ENCODE results near the gene NAA35.

NAA35 gene

GRCh38 chr9:85940832-85941621 lies at the start of gene NAA35:
TSS of gene NAA35 (plus strand) at chr9:85941146. CDS start at chr9:85942160, 1,014 bp downstream.
- Histone ChIP-seq H2AFZ (peak within 1 kb of the TSS; percentile 90), H3K9ac (peak within 1 kb of the TSS; percentile 67), H3K9me3 (ENCODE audit: control insufficient read depth, low read length) (peaks cover 2% of the 10 kb centered on the region), H3K4me3 (ENCODE audit: low read depth, low read length) (peak within 1 kb of the TSS; percentile 75), H3K27me3 (ENCODE audit: control insufficient read depth, insufficient read depth, low read length) (no peaks in the 10 kb centered on the region), H3K4me1 (peaks cover 3% of the 10 kb centered on the region), H3K36me3 (ENCODE audit: control insufficient read depth, insufficient read depth, low read length) (no peaks in the 10 kb centered on the region), H3K79me2 (no peaks in the 10 kb centered on the region), H3K4me2 (ENCODE audit: low read length) (peak within 1 kb of the TSS; percentile 79), H3K27ac (peak within 1 kb of the TSS; percentile 85)
- TF ChIP-seq CTCF (IDR thresholded peaks at IDR 0.05), result no peak

DNA sequence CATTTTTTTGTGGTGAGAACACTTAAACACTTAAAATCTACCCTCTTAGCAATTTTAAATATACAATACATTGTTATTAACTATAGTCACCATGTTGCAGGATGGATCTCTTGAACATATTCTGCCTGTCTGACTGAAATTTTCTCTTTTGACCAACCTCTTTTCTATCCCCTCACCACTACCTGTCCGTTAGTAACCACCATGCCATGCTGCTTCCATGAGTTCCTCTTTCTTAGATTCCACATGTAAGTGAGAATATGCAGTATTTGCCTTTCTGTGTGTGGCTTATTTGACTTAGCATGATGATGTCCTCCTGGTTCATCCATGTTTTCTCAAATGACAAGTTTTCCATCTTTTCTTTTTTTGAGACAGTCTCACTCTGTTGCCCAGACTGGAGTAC lies 48.5 kb upstream of the NAA35 start:
- H2AFZ ChIP-seq, result no peak overlapping the region
- no peak overlapping the region for H3K4me3 ChIP-seq (ENCODE audit: low read depth, low read length)
- no peak overlapping the region for H3K9ac ChIP-seq
- no peaks in the 10 kb centered on the region for H3K79me2 ChIP-seq
- H3K4me2 ChIP-seq (ENCODE audit: low read length), result no peak overlapping the region
- TF ChIP-seq CTCF (IDR thresholded peaks at IDR 0.05), result no peak
- no peak overlapping the region for H3K27ac ChIP-seq
- H3K27me3 ChIP-seq (ENCODE audit: control insufficient read depth, insufficient read depth, low read length), result no peaks in the 10 kb centered on the region
- H3K4me1 ChIP-seq, result no peaks in the 10 kb centered on the region
- H3K36me3 ChIP-seq (ENCODE audit: control insufficient read depth, insufficient read depth, low read length), result no peaks in the 10 kb centered on the region
- no peaks in the 10 kb centered on the region for H3K9me3 ChIP-seq (ENCODE audit: control insufficient read depth, low read length)

DNA sequence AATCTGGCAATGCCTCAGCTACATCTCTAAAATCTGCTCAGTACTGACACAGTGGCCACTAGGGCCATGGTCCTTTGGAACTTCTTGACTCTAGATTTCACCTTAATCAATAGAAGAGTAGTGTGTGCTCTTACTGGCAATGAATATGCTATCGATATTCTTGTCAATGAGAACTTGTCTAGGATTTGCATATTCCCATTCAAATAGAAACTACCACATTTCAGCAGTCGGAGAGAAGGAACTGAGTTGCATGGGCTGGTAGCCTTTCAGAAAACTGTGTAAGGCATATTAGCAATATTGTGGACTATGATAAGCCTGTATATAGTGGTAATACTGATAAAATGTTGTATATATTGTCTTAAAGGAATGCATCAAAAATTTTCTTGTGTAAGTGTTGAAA lies 45.3 kb upstream of the NAA35 start:
- no peak overlapping the region for H3K27ac ChIP-seq
- H2AFZ ChIP-seq, result no peak overlapping the region
- H3K4me2 ChIP-seq (ENCODE audit: low read length), result no peak overlapping the region
- no peaks in the 10 kb centered on the region for H3K36me3 ChIP-seq (ENCODE audit: control insufficient read depth, insufficient read depth, low read length)
- no peaks in the 10 kb centered on the region for H3K9me3 ChIP-seq (ENCODE audit: control insufficient read depth, low read length)
- TF ChIP-seq CTCF (IDR thresholded peaks at IDR 0.05), result no peak
- no peaks in the 10 kb centered on the region for H3K79me2 ChIP-seq
- H3K4me1 ChIP-seq, result no peaks in the 10 kb centered on the region
- no peaks in the 10 kb centered on the region for H3K27me3 ChIP-seq (ENCODE audit: control insufficient read depth, insufficient read depth, low read length)
- no peak overlapping the region for H3K9ac ChIP-seq
- no peak overlapping the region for H3K4me3 ChIP-seq (ENCODE audit: low read depth, low read length)

DNA sequence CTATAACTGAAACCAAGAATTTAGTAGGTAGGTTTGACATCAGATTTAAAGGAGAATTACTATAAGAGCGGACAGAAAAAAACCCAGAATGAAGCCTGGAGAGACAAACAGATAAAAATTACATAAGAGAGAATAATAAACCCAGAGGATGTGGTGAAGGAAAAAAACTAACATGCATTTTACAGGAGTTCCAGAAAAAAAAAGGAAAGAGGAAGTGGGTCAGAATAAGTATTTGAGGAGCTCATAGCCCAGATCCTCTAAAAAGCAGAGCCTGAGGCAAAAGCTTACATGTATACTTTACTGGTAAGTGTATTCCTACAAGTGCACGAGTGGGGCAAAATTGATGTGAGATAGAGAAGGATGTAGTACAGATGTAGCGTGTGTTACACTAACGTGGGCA lies 43.1 kb upstream of the NAA35 start:
- Histone ChIP-seq H3K79me2 (no peaks in the 10 kb centered on the region), H3K4me2 (ENCODE audit: low read length) (no peak overlapping the region), H3K9ac (no peak overlapping the region), H3K27ac (no peak overlapping the region), H3K4me1 (no peaks in the 10 kb centered on the region), H2AFZ (no peak overlapping the region), H3K4me3 (ENCODE audit: low read depth, low read length) (no peak overlapping the region), H3K27me3 (ENCODE audit: control insufficient read depth, insufficient read depth, low read length) (no peaks in the 10 kb centered on the region), H3K36me3 (ENCODE audit: control insufficient read depth, insufficient read depth, low read length) (no peaks in the 10 kb centered on the region), H3K9me3 (ENCODE audit: control insufficient read depth, low read length) (no peaks in the 10 kb centered on the region)
- no peak for TF ChIP-seq CTCF (IDR thresholded peaks at IDR 0.05)

DNA sequence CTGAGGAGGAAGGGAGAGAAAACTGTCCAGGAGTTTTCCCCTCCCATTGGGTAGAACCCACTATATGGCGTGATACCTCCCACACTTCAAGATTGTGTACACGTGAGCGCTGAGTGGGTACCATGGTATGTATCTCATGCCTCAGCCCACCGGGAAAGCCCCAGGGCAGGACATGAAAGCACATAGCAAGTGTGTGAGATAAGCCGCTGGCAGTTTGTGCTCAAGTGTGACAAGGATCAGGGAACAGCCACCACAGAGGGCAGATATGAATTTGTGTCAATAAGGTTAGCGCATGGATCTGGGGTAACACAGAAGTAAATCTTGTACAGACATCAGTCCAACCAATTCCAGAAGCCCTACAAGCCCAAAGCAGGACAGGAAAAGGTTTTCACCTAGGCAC lies 42.6 kb upstream of the NAA35 start:
- Histone ChIP-seq H3K79me2 (no peaks in the 10 kb centered on the region), H3K4me3 (ENCODE audit: low read depth, low read length) (no peak overlapping the region), H3K27ac (no peak overlapping the region), H3K27me3 (ENCODE audit: control insufficient read depth, insufficient read depth, low read length) (no peaks in the 10 kb centered on the region), H3K4me2 (ENCODE audit: low read length) (no peak overlapping the region), H3K9me3 (ENCODE audit: control insufficient read depth, low read length) (no peaks in the 10 kb centered on the region), H2AFZ (no peak overlapping the region), H3K36me3 (ENCODE audit: control insufficient read depth, insufficient read depth, low read length) (no peaks in the 10 kb centered on the region), H3K4me1 (no peaks in the 10 kb centered on the region), H3K9ac (no peak overlapping the region)
- no peak for TF ChIP-seq CTCF (IDR thresholded peaks at IDR 0.05)
